Panc1 (cell line): Measurements from ENCODE around the gene HUNK.

Experiments
- CTCF ChIP-seq: fragments of 450-650 bp; IDR thresholded peaks from 2 replicates; pipeline ENCODE4 v1.5.1; 2017; ENCODE audit warnings: mild to moderate bottlenecking
- REST ChIP-seq, 2 experiments: IDR thresholded peaks; 2 replicates each; pipeline ENCODE4 v1.6.1; 2011 to 2012; ENCODE audit warnings: low read depth in 2 of 2, control low read depth in 1 of 2, low read length in 1 of 2, mild to moderate bottlenecking in 1 of 2, moderate library complexity in 1 of 2; ENCODE audit not compliant: insufficient read depth in 1 of 2

GRCh38 chr21:31911138-31911907 lies 38.5 kb downstream of the HUNK start:
- TF ChIP-seq CTCF (no peak), REST (IDR thresholded peaks at IDR 0.05; ENCODE audit: insufficient read depth in 1 of 2, low read depth in 2 of 2, low read length in 1 of 2) (no peak)
